Fibroblast of gingiva (primary cell): ENCODE results near the gene MST1.

Experiments used
- DNase-seq: peaks from one replicate; pipeline ENCODE4 v3.0.0-alpha.2; 2011; ENCODE audit warnings: low read depth

The MST1 gene

GRCh38 chr3:49717959-49718857 is 28.9 kb upstream of the MST1 start:
- no peak for DNase-seq

- no peak for DNase-seq
Measured at GRCh38 chr3:49717211-49717958, 28.1 kb upstream of the MST1 start.

- no peak for DNase-seq
Measured at GRCh38 chr3:49716691-49717210, 27.5 kb upstream of the MST1 start.

- no peak for DNase-seq
Measured at GRCh38 chr3:49716169-49716568, 26.9 kb upstream of the MST1 start.

GRCh38 chr3:49715611-49716121 is 26.4 kb upstream of the MST1 start:
- DNase-seq, result no peak

DNA sequence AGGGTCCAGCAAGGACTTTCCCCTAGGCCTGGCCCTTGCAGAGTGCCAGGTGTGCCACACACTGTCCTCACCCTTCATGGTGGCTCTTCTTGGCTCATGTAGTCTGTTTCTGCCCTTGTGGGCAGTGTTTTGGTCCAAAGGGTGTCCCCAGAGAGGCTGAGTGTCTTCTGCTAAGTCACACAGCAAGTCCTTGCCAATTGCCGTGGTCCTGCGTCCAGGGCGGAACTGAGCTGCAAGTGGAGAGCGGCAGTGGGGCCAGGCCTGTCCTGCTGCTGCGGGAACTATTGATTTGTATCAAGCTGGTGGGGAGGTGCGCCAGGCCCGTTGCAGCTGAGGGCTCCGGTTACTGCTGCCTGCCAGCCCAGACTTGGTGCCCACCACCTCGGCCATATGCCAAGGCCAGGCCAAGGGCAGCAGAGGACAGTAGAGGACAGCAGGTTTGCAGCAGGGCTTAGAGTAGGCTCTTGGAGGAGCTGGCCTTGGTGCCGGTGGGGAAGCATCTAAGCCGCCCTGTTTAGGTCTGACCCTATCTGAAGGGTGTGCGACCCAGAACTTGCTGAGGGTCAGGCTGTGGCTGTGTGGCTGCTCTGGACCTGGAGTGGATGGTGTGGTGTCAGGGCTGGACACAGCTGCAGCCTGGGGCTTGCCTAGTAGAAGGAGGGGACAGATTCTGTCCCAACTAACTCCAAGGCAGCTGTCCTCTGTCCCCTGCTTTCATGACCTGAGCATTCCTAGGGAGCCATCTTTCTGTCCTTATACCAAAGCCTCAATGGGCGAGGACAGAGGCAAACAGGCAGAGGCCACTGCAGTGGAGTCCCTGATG is 25.7 kb upstream of the MST1 start:
- DNase-seq, result no peak

DNA sequence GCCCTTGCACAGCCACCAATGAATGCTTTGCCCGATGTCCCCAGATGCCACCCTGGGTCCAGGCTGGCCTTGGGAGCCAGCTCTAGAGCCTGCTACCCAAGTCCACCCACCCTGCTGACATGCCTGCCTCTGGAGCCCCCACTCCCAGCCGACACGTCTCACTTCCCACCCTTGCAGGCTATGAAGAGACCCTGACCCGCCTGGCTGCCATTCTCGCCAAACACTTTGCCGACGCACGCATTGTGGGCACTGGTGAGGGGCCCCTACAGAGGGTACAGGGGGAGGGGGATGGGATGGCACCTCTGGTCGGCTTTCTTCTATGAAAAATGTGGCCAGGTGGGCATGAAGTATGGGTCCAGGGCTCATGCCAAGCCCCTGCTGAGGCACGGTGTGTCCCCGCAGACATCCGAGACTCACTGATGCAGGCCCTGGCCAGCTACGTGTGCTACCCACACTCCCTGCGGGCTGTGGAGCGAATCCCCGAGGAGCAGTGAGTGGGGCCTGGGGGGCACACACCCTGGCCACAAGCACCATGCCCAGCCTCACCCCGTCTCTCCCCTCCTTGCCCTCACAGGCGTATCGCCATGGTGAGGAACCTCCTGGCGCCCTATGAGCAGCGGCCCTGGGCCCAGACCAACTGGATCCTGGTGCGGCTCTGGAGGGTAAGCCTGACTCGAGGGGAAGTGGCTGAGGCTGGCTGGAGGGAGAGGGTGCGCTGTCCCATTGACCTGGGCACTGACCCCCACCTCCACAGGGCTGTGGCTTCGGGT is 24.2 kb upstream of the MST1 start:
- no peak for DNase-seq

- no peak for DNase-seq
Measured at GRCh38 chr3:49712631-49713317, 23.5 kb upstream of the MST1 start.

- DNase-seq, result no peak
Measured at GRCh38 chr3:49712166-49712565, 22.9 kb upstream of the MST1 start.

- DNase-seq, result no peak
Measured at GRCh38 chr3:49711489-49711888, 22.2 kb upstream of the MST1 start.

- DNase-seq, result no peak
Measured at GRCh38 chr3:49709852-49710251, 20.6 kb upstream of the MST1 start.

- DNase-seq, result no peak
Measured at GRCh38 chr3:49707113-49707480, 17.8 kb upstream of the MST1 start.

- no peak for DNase-seq
Measured at GRCh38 chr3:49706456-49707112, 17.3 kb upstream of the MST1 start.

- DNase-seq, result no peak
Measured at GRCh38 chr3:49705390-49705960, 16.2 kb upstream of the MST1 start.

DNA sequence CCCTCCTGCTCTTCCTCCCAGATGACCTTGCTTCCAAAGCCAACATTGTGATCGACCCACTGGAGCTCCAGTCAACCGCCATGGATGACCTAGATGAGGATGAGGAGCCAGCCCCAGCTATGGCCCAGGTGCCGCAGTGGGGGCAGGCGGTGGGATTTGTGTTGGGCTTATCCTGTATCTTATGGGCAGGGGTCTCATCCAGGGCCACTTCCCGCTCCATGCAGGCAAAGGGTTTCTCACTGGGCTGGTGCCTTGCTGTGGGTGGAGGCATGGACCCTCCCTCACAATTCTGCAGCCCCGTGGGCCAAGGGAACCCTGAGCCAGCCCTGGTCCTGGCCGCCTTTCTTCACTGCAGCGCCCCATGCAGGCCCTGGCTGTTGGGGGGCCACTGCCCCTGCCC is 15.4 kb upstream of the MST1 start:
- no peak for DNase-seq

DNA sequence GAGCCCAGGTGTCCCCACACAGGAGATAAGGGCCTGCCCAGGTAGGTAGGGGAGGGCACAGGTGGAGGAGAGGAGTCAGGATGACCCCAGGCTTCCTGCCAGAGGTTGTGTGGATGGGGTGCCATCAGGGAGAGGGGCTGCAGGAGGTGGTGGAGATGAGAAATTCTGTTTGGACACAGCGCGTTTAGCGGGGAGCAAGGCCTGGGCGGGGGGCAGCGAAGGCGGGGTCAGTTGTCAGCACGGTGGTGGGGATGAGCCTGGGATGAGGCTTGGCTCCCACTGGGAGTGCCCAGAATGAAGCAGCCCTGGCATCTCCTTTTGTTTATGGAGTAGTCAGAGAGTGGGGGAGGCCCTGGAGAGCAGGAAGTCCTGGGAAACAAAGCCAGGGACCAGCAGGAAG is 14.7 kb upstream of the MST1 start:
- DNase-seq, result no peak

DNA sequence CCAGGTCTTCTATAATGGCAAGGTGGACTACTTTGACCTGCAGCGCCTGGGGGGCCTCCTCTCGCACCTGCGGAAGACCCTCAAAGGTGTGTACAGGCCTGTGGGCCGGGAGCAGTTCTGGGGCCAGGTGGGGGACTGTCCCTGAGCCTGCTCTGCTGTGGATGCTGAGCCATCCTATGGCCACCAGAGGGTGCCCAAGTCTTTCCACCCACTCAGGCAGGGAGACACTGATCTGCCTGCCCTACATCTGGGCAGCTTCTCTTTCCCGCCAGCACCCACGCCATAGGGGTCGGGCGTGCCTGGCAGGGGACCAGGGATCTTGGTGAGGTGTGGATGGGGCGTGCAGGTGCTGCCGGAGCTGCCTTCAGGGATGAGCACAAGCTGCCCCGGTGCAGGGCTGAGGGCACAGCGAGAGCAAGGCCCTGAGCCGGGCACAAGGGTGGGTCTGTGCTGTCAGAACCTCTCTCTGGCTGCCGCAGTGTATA is 14.2 kb upstream of the MST1 start:
- peak; percentile 49 for DNase-seq

GRCh38 chr3:49702672-49703071 is 13.4 kb upstream of the MST1 start:
- no peak for DNase-seq

GRCh38 chr3:49701388-49702077 is 12.3 kb upstream of the MST1 start:
- no peak for DNase-seq
